K562 (cell line): Measurements from ENCODE around the gene UQCR11. TPM values are rescaled to one million over a fixed set of nuclear protein-coding genes. Genes with fewer than 3 reads are reported as not detected.

Experiments used
- ATF4 ChIP-seq: fragments of 450-650 bp; formaldehyde crosslinking; IDR thresholded peaks from 2 replicates; pipeline ENCODE4 v1.4.0; 2022; ENCODE audit warnings: mild to moderate bottlenecking, moderate library complexity
- C11orf30 ChIP-seq: fragments of 450-650 bp; IDR thresholded peaks from 2 replicates; pipeline ENCODE4 v1.6.1; 2016; ENCODE audit warnings: low read depth, mild to moderate bottlenecking
- EP400 ChIP-seq: fragments of 450-650 bp; IDR thresholded peaks from 2 replicates; pipeline ENCODE4 v1.6.1; 2017; ENCODE audit warnings: antibody characterized with exemption, mild to moderate bottlenecking, moderate library complexity
- HEY1 ChIP-seq: fragments of 250-450 bp; sonication (Bioruptor Pico); IDR thresholded peaks from 2 replicates; pipeline ENCODE4 v1.5.0; 2020; ENCODE audit warnings: mild to moderate bottlenecking, moderate library complexity, borderline replicate concordance
- MAFF ChIP-seq: IDR thresholded peaks from 2 replicates; pipeline ENCODE4 v1.6.1; 2012; ENCODE audit warnings: low read length, improper control_type of control experiment
- MBD2 ChIP-seq: sonication (generic); IDR thresholded peaks from 2 replicates; pipeline ENCODE4 v1.6.1; 2016; ENCODE audit warnings: low read depth, borderline replicate concordance
- MED1 ChIP-seq: sonication (generic); formaldehyde crosslinking; IDR thresholded peaks from 2 replicates; pipeline ENCODE4 v1.8.1; 2023; ENCODE audit warnings: missing genetic modification reagents, borderline replicate concordance
- MTA2 ChIP-seq: fragments of 450-650 bp; IDR thresholded peaks from 2 replicates; pipeline ENCODE4 v1.6.1; 2016; ENCODE audit warnings: low read depth
- NRF1 ChIP-seq, 2 experiments: fragments of 450-650 bp; IDR thresholded peaks in 1 of 2; conservative IDR thresholded peaks in 1 of 2; 2 replicates each; pipeline ENCODE4 v1.6.1; 2014; ENCODE audit warnings: mild to moderate bottlenecking in 2 of 2
- PHB2 ChIP-seq: fragments of 450-650 bp; IDR thresholded peaks from 2 replicates; pipeline ENCODE4 v1.6.1; 2017; ENCODE audit warnings: low read depth
- POLR2G ChIP-seq: fragments of 200-400 bp; formaldehyde crosslinking; IDR thresholded peaks from 2 replicates; pipeline ENCODE4 v1.6.1; 2017; ENCODE audit warnings: low read depth, mild to moderate bottlenecking, antibody characterized with exemption, low read length, moderate library complexity
- RBFOX2 ChIP-seq: fragments of 200-400 bp; formaldehyde crosslinking; IDR thresholded peaks from 2 replicates; pipeline ENCODE4 v1.6.1; 2017; ENCODE audit warnings: low read depth, mild to moderate bottlenecking, low read length, moderate library complexity
- RFX1 ChIP-seq: fragments of 450-650 bp; IDR thresholded peaks from 2 replicates; pipeline ENCODE4 v1.6.1; 2016; ENCODE audit warnings: mild to moderate bottlenecking, moderate library complexity
- RNF2 ChIP-seq: sonication (generic); IDR thresholded peaks from 2 replicates; pipeline ENCODE4 v1.6.1; 2016
- SAFB2 ChIP-seq: fragments of 200-400 bp; formaldehyde crosslinking; IDR thresholded peaks from 2 replicates; pipeline ENCODE4 v1.6.1; 2018; ENCODE audit warnings: borderline replicate concordance, low read length, low read depth, moderate library complexity; ENCODE audit not compliant: severe bottlenecking
- SOX6 ChIP-seq: fragments of 450-650 bp; IDR thresholded peaks from 2 replicates; pipeline ENCODE4 v1.6.1; 2014; ENCODE audit warnings: mild to moderate bottlenecking
- TEAD1 ChIP-seq, 2 experiments: fragments of 450-650 bp in 1 of 2; sonication (generic) in 1 of 2; formaldehyde crosslinking; IDR thresholded peaks; 2 replicates each; pipeline versions ENCODE4 v1.4.0 to v1.8.0; 2020 to 2022; ENCODE audit warnings: mild to moderate bottlenecking in 2 of 2, missing genetic modification reagents in 1 of 2
- ZNF384 ChIP-seq: IDR thresholded peaks from 2 replicates; pipeline ENCODE4 v1.6.1; 2012; ENCODE audit warnings: low read depth, low read length, improper control_type of control experiment
- ZSCAN29 ChIP-seq: fragments of 450-650 bp; IDR thresholded peaks from 2 replicates; pipeline ENCODE4 v1.6.1; 2017
- polyA plus RNA-seq, 8 experiments: library from polyadenylated mRNA; depleted of rRNA in 4 of 8; stranded (reverse) in 5 of 8; unstranded in 3 of 8; fragments of >200 nt; fragmentation: Nextera tagmentation in 2 of 8; fragmentation: Illumina TruSeq in 1 of 8; extraction: Ambion mirVana in 2 of 8; extraction: Trizol in 1 of 8; gene quantifications; 2 replicates each; pipeline versions ENCODE4 v1.2.1 to v1.2.3, GENCODE V29; 2011 to 2014; ENCODE audit warnings: inconsistent platforms in 1 of 8, missing spikeins in 1 of 8
- total RNA-seq, 7 experiments: library from RNA; depleted of rRNA in 6 of 7; stranded (reverse); fragments of >200 nt in 6 of 7; fragmentation: Illumina TruSeq in 2 of 7; extraction: Trizol in 2 of 7; gene quantifications; 2 replicates each; pipeline versions ENCODE4 v1.2.1 to v1.2.3, GENCODE V29; 2011 to 2021; ENCODE audit warnings: low replicate concordance in 1 of 7
- TF ChIP-seq, protein P1 (sequence below): IDR thresholded peaks from 2 replicates; pipeline ENCODE4 v1.6.1; 2011; ENCODE audit not compliant: insufficient read length; ENCODE audit errors: extremely low read depth
- TF ChIP-seq, protein P2 (sequence below): fragments of 450-650 bp; formaldehyde crosslinking; IDR thresholded peaks from 2 replicates; pipeline ENCODE4 v1.4.0; 2020; ENCODE audit warnings: mild to moderate bottlenecking, mixed read lengths
- TF ChIP-seq, protein P3 (sequence below): fragments of 250-450 bp; sonication (Bioruptor Pico); IDR thresholded peaks from 2 replicates; pipeline ENCODE4 v1.4.0; 2020

UQCR11 gene
- total and polyA plus RNA-seq, 9 of the 15 experiments (the other 6 are each of a cell fraction or from before 2014, with no cell fraction given), result 57.6 to 394 (median 259) TPM

GRCh38 chr19:1606138-1606651, 933 bp upstream of the UQCR11 start (continued):
- TF ChIP-seq ZNF384 (no peak), SAFB2 (no peak), NRF1 (conservative IDR thresholded peaks at IDR 0.05 in 1 of 2, IDR thresholded peaks at IDR 0.05 in 1 of 2) (no peak), POLR2G (no peak), ATF4 (CRISPR knock-in tag) (no peak), MED1 (CRISPR knock-in tag) (no peak), MBD2 (no peak), RFX1 (no peak), TEAD1 (CRISPR knock-in tag; IDR thresholded peaks at IDR 0.05) (no peak), SOX6 (0 out of 2 replicates have a peak, but pooled peaks have one; percentile 13), ZSCAN29 (0 out of 2 replicates have a peak, but pooled peaks have one; percentile 37), RNF2 (no peak), HEY1 (CRISPR knock-in tag) (no peak), RBFOX2 (no peak), MAFF (no peak), EP400 (no peak), MTA2 (no peak), C11orf30 (no peak), PHB2 (0 out of 2 replicates have a peak, but pooled peaks have one; percentile 13)
- TF ChIP-seq, protein P1, sequence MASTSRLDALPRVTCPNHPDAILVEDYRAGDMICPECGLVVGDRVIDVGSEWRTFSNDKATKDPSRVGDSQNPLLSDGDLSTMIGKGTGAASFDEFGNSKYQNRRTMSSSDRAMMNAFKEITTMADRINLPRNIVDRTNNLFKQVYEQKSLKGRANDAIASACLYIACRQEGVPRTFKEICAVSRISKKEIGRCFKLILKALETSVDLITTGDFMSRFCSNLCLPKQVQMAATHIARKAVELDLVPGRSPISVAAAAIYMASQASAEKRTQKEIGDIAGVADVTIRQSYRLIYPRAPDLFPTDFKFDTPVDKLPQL, result no peak
- TF ChIP-seq, protein P2, sequence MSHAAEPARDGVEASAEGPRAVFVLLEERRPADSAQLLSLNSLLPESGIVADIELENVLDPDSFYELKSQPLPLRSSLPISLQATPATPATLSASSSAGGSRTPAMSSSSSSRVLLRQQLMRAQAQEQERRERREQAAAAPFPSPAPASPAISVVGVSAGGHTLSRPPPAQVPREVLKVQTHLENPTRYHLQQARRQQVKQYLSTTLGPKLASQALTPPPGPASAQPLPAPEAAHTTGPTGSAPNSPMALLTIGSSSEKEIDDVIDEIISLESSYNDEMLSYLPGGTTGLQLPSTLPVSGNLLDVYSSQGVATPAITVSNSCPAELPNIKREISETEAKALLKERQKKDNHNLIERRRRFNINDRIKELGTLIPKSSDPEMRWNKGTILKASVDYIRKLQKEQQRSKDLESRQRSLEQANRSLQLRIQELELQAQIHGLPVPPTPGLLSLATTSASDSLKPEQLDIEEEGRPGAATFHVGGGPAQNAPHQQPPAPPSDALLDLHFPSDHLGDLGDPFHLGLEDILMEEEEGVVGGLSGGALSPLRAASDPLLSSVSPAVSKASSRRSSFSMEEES (CRISPR knock-in tag), result no peak
- TF ChIP-seq, protein P3, sequence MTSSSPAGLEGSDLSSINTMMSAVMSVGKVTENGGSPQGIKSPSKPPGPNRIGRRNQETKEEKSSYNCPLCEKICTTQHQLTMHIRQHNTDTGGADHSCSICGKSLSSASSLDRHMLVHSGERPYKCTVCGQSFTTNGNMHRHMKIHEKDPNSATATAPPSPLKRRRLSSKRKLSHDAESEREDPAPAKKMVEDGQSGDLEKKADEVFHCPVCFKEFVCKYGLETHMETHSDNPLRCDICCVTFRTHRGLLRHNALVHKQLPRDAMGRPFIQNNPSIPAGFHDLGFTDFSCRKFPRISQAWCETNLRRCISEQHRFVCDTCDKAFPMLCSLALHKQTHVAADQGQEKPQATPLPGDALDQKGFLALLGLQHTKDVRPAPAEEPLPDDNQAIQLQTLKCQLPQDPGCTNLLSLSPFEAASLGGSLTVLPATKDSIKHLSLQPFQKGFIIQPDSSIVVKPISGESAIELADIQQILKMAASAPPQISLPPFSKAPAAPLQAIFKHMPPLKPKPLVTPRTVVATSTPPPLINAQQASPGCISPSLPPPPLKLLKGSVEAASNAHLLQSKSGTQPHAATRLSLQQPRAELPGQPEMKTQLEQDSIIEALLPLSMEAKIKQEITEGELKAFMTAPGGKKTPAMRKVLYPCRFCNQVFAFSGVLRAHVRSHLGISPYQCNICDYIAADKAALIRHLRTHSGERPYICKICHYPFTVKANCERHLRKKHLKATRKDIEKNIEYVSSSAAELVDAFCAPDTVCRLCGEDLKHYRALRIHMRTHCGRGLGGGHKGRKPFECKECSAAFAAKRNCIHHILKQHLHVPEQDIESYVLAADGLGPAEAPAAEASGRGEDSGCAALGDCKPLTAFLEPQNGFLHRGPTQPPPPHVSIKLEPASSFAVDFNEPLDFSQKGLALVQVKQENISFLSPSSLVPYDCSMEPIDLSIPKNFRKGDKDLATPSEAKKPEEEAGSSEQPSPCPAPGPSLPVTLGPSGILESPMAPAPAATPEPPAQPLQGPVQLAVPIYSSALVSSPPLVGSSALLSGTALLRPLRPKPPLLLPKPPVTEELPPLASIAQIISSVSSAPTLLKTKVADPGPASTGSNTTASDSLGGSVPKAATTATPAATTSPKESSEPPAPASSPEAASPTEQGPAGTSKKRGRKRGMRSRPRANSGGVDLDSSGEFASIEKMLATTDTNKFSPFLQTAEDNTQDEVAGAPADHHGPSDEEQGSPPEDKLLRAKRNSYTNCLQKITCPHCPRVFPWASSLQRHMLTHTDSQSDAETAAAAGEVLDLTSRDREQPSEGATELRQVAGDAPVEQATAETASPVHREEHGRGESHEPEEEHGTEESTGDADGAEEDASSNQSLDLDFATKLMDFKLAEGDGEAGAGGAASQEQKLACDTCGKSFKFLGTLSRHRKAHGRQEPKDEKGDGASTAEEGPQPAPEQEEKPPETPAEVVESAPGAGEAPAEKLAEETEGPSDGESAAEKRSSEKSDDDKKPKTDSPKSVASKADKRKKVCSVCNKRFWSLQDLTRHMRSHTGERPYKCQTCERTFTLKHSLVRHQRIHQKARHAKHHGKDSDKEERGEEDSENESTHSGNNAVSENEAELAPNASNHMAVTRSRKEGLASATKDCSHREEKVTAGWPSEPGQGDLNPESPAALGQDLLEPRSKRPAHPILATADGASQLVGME (CRISPR knock-in tag), result peak; percentile 53; the same call in 1 of the 2 replicates
